ENCODE results near the gene ZBTB7C. TPM values are rescaled to one million over a fixed set of nuclear protein-coding genes. Genes with fewer than 3 reads are reported as not detected.

ZBTB7C gene
- total RNA-seq, 1 donor from 2014 or later = 15.0 TPM

GRCh38 chr18:48385596-48385995 is 23.6 kb downstream of the ZBTB7C start:
- H3K36me3 ChIP-seq = no peaks in the 10 kb centered on the region
- ATAC-seq = no peak
- H3K4me1 ChIP-seq = no peaks in the 10 kb centered on the region
- DNase-seq = no peak
- TF ChIP-seq, protein P1, sequence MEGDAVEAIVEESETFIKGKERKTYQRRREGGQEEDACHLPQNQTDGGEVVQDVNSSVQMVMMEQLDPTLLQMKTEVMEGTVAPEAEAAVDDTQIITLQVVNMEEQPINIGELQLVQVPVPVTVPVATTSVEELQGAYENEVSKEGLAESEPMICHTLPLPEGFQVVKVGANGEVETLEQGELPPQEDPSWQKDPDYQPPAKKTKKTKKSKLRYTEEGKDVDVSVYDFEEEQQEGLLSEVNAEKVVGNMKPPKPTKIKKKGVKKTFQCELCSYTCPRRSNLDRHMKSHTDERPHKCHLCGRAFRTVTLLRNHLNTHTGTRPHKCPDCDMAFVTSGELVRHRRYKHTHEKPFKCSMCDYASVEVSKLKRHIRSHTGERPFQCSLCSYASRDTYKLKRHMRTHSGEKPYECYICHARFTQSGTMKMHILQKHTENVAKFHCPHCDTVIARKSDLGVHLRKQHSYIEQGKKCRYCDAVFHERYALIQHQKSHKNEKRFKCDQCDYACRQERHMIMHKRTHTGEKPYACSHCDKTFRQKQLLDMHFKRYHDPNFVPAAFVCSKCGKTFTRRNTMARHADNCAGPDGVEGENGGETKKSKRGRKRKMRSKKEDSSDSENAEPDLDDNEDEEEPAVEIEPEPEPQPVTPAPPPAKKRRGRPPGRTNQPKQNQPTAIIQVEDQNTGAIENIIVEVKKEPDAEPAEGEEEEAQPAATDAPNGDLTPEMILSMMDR (IDR thresholded peaks at IDR 0.05) = no peak
- no peak overlapping the region for H3K27ac ChIP-seq
- intact Hi-C loops (cut with DNase I) = no loop called here
- H3K4me3 ChIP-seq = no peak overlapping the region
- no peaks in the 10 kb centered on the region for H3K9me3 ChIP-seq
- H3K27me3 ChIP-seq (ENCODE audit: low read depth) = no peaks in the 10 kb centered on the region

- ATAC-seq (peak; percentile 53 to 65), DNase-seq (no peak)
- TF ChIP-seq, protein P1 (IDR thresholded peaks at IDR 0.05) = no peak
- Histone ChIP-seq H3K9me3 (no peaks in the 10 kb centered on the region), H3K4me3 (no peak overlapping the region), H3K36me3 (no peaks in the 10 kb centered on the region), H3K27me3 (ENCODE audit: low read depth) (no peaks in the 10 kb centered on the region), H3K4me1 (peaks cover 13% of the 10 kb centered on the region), H3K27ac (no peak overlapping the region)
- intact Hi-C loops (cut with DNase I) = no loop called here
Observed at GRCh38 chr18:48376934-48377333, 32.2 kb downstream of the ZBTB7C start.

GRCh38 chr18:48376406-48376805 is 32.8 kb downstream of the ZBTB7C start:
- TF ChIP-seq, protein P1 (IDR thresholded peaks at IDR 0.05) = no peak
- ATAC-seq = peak in 1 of 2 donors; percentile 28
- intact Hi-C loops (cut with DNase I) = no loop called here

GRCh38 chr18:48375150-48375800 is 33.9 kb downstream of the ZBTB7C start:
- intact Hi-C loops (cut with DNase I) = no loop called here
- ATAC-seq (peak; percentile 68 to 72), DNase-seq (no peak)
- Histone ChIP-seq H3K9me3 (no peaks in the 10 kb centered on the region), H3K27ac (peak overlapping the region; percentile 33), H3K36me3 (no peaks in the 10 kb centered on the region), H3K4me1 (peaks cover 13% of the 10 kb centered on the region), H3K27me3 (ENCODE audit: low read depth) (no peaks in the 10 kb centered on the region), H3K4me3 (no peak overlapping the region)
- TF ChIP-seq, protein P1 (IDR thresholded peaks at IDR 0.05) = no peak

More at GRCh38 chr18:48376406-48376805, 32.8 kb downstream of the ZBTB7C start:
- H3K4me1 ChIP-seq = peaks cover 13% of the 10 kb centered on the region
- no peak overlapping the region for H3K4me3 ChIP-seq
- H3K36me3 ChIP-seq = no peaks in the 10 kb centered on the region
- H3K27ac ChIP-seq = no peak overlapping the region
- DNase-seq = no peak
- H3K27me3 ChIP-seq (ENCODE audit: low read depth) = no peaks in the 10 kb centered on the region
- no peaks in the 10 kb centered on the region for H3K9me3 ChIP-seq

GRCh38 chr18:48374423-48375149 is 34.6 kb downstream of the ZBTB7C start:
- Histone ChIP-seq H3K27me3 (ENCODE audit: low read depth) (no peaks in the 10 kb centered on the region), H3K4me1 (peaks cover 13% of the 10 kb centered on the region), H3K27ac (peak overlapping the region; percentile 33), H3K4me3 (no peak overlapping the region), H3K36me3 (no peaks in the 10 kb centered on the region), H3K9me3 (no peaks in the 10 kb centered on the region)
- peak in 1 of 2 donors; percentile 15 for ATAC-seq
- DNase-seq = no peak
- TF ChIP-seq, protein P1 (IDR thresholded peaks at IDR 0.05) = no peak
- intact Hi-C loops (cut with DNase I) = no loop called here

Data from lower lobe of right lung (tissue), 2 donors.